Kidney epithelial cell (primary cell): ENCODE results near the gene UBQLN4. TPM values are rescaled to one million over a fixed set of nuclear protein-coding genes. Genes with fewer than 3 reads are reported as not detected.

Experiments
- DNase-seq: peaks from one replicate; pipeline ENCODE4 v3.0.0-alpha.2; 2010; ENCODE audit warnings: low read depth
- H3K27me3 ChIP-seq: 2 replicates; pipeline ENCODE4 v1.6.0; 2011; ENCODE audit warnings: low read length; ENCODE audit not compliant: control insufficient read depth, insufficient read depth
- H3K36me3 ChIP-seq: 2 replicates; pipeline ENCODE4 v1.5.1; 2011; ENCODE audit warnings: low read length; ENCODE audit not compliant: control insufficient read depth, insufficient read depth
- H3K4me3 ChIP-seq: 2 replicates; pipeline ENCODE4 v1.5.1; 2011; ENCODE audit warnings: low read depth, mild to moderate bottlenecking, control low read depth, low read length
- CTCF ChIP-seq: IDR thresholded peaks from 2 replicates; pipeline ENCODE4 v1.5.1; 2011; ENCODE audit warnings: mild to moderate bottlenecking, moderate library complexity, low read length, control low read depth, inconsistent platforms; ENCODE audit not compliant: insufficient read depth, poor library complexity, severe bottlenecking
- total RNA-seq: library from RNA; depleted of rRNA; stranded (reverse); fragments of >200 nt; gene quantifications from 2 replicates; pipeline ENCODE4 v1.2.3, GENCODE V29; 2015

The UBQLN4 gene
- total RNA-seq, 1 donor from 2014 or later, result 28.2 TPM

GRCh38 chr1:156098784-156099183, 45.2 kb upstream of the UBQLN4 start:
- H3K36me3 ChIP-seq, result no peaks in the 10 kb centered on the region
- no peaks in the 10 kb centered on the region for H3K27me3 ChIP-seq
- no peak overlapping the region for H3K4me3 ChIP-seq
- DNase-seq, result no peak
- no peak for TF ChIP-seq CTCF

- H3K27me3 ChIP-seq, result no peaks in the 10 kb centered on the region
- DNase-seq, result no peak
- no peaks in the 10 kb centered on the region for H3K36me3 ChIP-seq
- H3K4me3 ChIP-seq, result no peak overlapping the region
- TF ChIP-seq CTCF, result no peak
Observed at GRCh38 chr1:156097499-156098178, 44.0 kb upstream of the UBQLN4 start.

GRCh38 chr1:156096640-156097391, 43.2 kb upstream of the UBQLN4 start:
- DNase-seq, result no peak
- Histone ChIP-seq H3K36me3 (no peaks in the 10 kb centered on the region), H3K4me3 (no peak overlapping the region), H3K27me3 (no peaks in the 10 kb centered on the region)
- peak; percentile 98 for TF ChIP-seq CTCF

GRCh38 chr1:156095906-156096508, 42.4 kb upstream of the UBQLN4 start:
- no peak overlapping the region for H3K4me3 ChIP-seq
- H3K27me3 ChIP-seq, result no peaks in the 10 kb centered on the region
- TF ChIP-seq CTCF, result no peak
- no peak for DNase-seq
- no peaks in the 10 kb centered on the region for H3K36me3 ChIP-seq

GRCh38 chr1:156091610-156092009, 38.0 kb upstream of the UBQLN4 start:
- DNase-seq, result no peak
- H3K27me3 ChIP-seq, result no peaks in the 10 kb centered on the region
- H3K4me3 ChIP-seq, result no peak overlapping the region
- no peaks in the 10 kb centered on the region for H3K36me3 ChIP-seq
- no peak for TF ChIP-seq CTCF
